ENCODE results near the gene ERGIC3.

DNA sequence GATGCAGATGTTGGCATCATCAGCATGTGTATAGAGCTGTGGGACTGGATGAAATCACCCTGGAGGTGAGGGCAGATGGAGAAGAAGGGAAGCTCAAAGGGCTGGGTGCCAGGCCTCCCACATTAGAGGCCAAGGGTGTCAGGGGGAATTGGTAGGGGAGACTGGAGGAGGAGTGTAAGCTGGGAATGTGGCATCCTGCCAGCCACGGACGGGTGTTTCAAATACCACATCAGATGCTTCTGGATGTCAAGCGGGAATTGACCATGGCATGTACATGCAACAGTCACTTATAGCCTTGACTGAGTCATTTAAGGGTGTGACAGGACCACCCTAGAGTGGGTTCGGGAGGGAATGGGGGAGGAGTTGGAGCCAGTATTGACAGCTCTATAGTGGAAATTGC is 9.6 kb downstream of the ERGIC3 start:
- TF ChIP-seq, protein P1, sequence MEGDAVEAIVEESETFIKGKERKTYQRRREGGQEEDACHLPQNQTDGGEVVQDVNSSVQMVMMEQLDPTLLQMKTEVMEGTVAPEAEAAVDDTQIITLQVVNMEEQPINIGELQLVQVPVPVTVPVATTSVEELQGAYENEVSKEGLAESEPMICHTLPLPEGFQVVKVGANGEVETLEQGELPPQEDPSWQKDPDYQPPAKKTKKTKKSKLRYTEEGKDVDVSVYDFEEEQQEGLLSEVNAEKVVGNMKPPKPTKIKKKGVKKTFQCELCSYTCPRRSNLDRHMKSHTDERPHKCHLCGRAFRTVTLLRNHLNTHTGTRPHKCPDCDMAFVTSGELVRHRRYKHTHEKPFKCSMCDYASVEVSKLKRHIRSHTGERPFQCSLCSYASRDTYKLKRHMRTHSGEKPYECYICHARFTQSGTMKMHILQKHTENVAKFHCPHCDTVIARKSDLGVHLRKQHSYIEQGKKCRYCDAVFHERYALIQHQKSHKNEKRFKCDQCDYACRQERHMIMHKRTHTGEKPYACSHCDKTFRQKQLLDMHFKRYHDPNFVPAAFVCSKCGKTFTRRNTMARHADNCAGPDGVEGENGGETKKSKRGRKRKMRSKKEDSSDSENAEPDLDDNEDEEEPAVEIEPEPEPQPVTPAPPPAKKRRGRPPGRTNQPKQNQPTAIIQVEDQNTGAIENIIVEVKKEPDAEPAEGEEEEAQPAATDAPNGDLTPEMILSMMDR (IDR thresholded peaks at IDR 0.05): no peak
- TF ChIP-seq POLR2A (IDR thresholded peaks at IDR 0.05): no peak

Data from gastroesophageal sphincter (tissue), 3 donors.